Smooth muscle cell (in vitro differentiated cells): ENCODE results near the gene ITGA2. TPM values are rescaled to one million over a fixed set of nuclear protein-coding genes. Genes with fewer than 3 reads are reported as not detected.
A peak's percentile ranks its signal among the peaks of the same experiment; 100 is the strongest.

Experiments used
- DNase-seq: peaks from one replicate; lab custom pipeline; 2025; ENCODE audit not compliant: unreplicated experiment; lab: John Stamatoyannopoulos, UW
- H2AFZ ChIP-seq: fragments of 200-600 bp; sonication (generic); 2 replicates; pipeline ENCODE4 v1.6.0; 2016; ENCODE audit warnings: antibody characterized with exemption, low read depth, mild to moderate bottlenecking
- H3F3A ChIP-seq: fragments of 200-600 bp; sonication (generic); 2 replicates; pipeline ENCODE4 v1.6.0; 2017; ENCODE audit warnings: antibody characterized with exemption, low read depth
- H3K27ac ChIP-seq: fragments of 200-600 bp; sonication (generic); 2 replicates; pipeline ENCODE4 v1.5.1; 2016; ENCODE audit warnings: low read depth, mild to moderate bottlenecking
- H3K27me3 ChIP-seq: fragments of 200-600 bp; sonication (generic); 2 replicates; pipeline ENCODE4 v1.6.1; 2016; ENCODE audit warnings: low read depth, mild to moderate bottlenecking
- H3K36me3 ChIP-seq: fragments of 200-600 bp; sonication (generic); 2 replicates; pipeline ENCODE4 v1.5.1; 2016; ENCODE audit warnings: low read depth
- H3K4me1 ChIP-seq: fragments of 200-600 bp; sonication (generic); 2 replicates; pipeline ENCODE4 v1.5.1; 2016; ENCODE audit warnings: low read depth
- H3K4me2 ChIP-seq: fragments of 200-600 bp; sonication (generic); 2 replicates; pipeline ENCODE4 v1.6.0; 2016; ENCODE audit warnings: mild to moderate bottlenecking
- H3K4me3 ChIP-seq: fragments of 200-600 bp; sonication (generic); 2 replicates; pipeline ENCODE4 v1.5.1; 2016; ENCODE audit warnings: mild to moderate bottlenecking
- H3K79me2 ChIP-seq: fragments of 200-600 bp; sonication (generic); 2 replicates; pipeline ENCODE4 v1.6.0; 2016; ENCODE audit warnings: low read depth, mild to moderate bottlenecking
- H3K9ac ChIP-seq: fragments of 200-600 bp; sonication (generic); 2 replicates; pipeline ENCODE4 v1.6.0; 2016; ENCODE audit warnings: low read depth
- H3K9me3 ChIP-seq: fragments of 200-600 bp; sonication (generic); replicated peaks from 2 replicates; pipeline ENCODE4 v1.5.1; 2016; ENCODE audit warnings: low read depth
- H4K20me1 ChIP-seq: fragments of 200-600 bp; sonication (generic); 2 replicates; pipeline ENCODE4 v1.6.0; 2016; ENCODE audit warnings: low read depth
- WGBS: methylation state at CpG from one replicate; pipeline ENCODE4 v1.1.7; 2016; ENCODE audit warnings: low lambda C conversion rate; 5-methylcytosine and 5-hydroxymethylcytosine counted together
- polyA plus RNA-seq: library from polyadenylated mRNA; unstranded; fragments of >200 nt; fragmentation: Nextera tagmentation; extraction: Ambion mirVana; gene quantifications from 2 replicates; pipeline ENCODE4 v1.2.1, GENCODE V29; 2016
- total RNA-seq: library from RNA; depleted of rRNA; stranded (reverse); fragments of >200 nt; gene quantifications from 2 replicates; pipeline ENCODE4 v1.2.3, GENCODE V29; 2014
- TF ChIP-seq, protein P1 (sequence below): fragments of 200-600 bp; sonication (generic); IDR thresholded peaks from 2 replicates; pipeline ENCODE4 v1.5.1; 2017; ENCODE audit warnings: borderline replicate concordance, mild to moderate bottlenecking, antibody characterized with exemption; ENCODE audit not compliant: insufficient read depth, poor library complexity, severe bottlenecking

Gene ITGA2
- total and polyA plus RNA-seq, 2 experiments from 2014 or later, result 1.5 to 19.2 TPM

DNA sequence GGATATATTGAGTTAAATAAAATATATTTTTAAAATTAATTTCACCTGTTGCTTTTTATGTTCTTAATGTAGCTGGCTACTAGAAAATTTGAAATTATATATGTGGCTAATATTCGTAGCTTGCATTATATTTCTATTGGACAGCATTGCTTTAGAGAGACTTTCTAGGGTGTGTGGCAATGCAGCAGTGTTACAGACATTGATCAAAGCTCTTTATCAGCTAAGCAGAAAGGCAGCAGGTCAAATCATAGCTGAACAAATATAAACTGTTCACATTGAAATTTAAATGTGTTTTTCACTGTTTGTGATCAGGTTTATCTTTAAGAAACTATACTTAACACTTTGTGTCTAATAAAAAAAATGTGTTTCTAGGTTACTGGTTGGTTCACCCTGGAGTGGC is 52.6 kb downstream of the ITGA2 start:
- Histone ChIP-seq H3K4me3 (peak overlapping the region; percentile 23), H3K9ac (no peak overlapping the region), H3K27ac (no peak overlapping the region), H4K20me1 (no peaks in the 10 kb centered on the region), H3K36me3 (no peaks in the 10 kb centered on the region), H3K27me3 (no peaks in the 10 kb centered on the region), H2AFZ (no peak overlapping the region), H3K79me2 (no peaks in the 10 kb centered on the region), H3K4me2 (peak overlapping the region; percentile 76), H3K9me3 (no peaks in the 10 kb centered on the region), H3F3A (peaks cover 8% of the 10 kb centered on the region), H3K4me1 (peaks cover 8% of the 10 kb centered on the region)
- no peak for DNase-seq
- TF ChIP-seq, protein P1, sequence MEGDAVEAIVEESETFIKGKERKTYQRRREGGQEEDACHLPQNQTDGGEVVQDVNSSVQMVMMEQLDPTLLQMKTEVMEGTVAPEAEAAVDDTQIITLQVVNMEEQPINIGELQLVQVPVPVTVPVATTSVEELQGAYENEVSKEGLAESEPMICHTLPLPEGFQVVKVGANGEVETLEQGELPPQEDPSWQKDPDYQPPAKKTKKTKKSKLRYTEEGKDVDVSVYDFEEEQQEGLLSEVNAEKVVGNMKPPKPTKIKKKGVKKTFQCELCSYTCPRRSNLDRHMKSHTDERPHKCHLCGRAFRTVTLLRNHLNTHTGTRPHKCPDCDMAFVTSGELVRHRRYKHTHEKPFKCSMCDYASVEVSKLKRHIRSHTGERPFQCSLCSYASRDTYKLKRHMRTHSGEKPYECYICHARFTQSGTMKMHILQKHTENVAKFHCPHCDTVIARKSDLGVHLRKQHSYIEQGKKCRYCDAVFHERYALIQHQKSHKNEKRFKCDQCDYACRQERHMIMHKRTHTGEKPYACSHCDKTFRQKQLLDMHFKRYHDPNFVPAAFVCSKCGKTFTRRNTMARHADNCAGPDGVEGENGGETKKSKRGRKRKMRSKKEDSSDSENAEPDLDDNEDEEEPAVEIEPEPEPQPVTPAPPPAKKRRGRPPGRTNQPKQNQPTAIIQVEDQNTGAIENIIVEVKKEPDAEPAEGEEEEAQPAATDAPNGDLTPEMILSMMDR, result no peak
- WGBS, result 81% methylated on average over 1 of the region's 1 CpG

DNA sequence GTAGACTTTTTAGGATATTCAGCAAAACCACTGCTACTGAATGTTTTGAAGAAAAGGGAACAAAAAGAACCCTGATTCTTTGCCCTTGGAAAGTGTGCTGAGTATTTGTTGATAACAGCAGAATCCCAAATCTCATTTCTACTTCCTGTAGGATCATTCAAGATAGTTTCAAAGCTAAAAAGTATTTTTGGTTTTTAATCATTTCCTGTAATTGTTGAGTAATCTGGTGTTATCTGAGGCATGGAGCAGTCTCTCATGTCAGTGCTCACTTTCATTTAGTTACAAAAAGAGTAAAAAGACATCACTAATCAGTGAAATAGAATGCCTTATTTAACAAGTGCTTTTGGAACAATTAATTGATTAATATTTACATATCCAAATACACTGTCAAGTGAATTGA is 56.1 kb downstream of the ITGA2 start:
- Histone ChIP-seq H3K27me3 (no peaks in the 10 kb centered on the region), H3K4me2 (peak overlapping the region; percentile 54), H3K4me1 (no peaks in the 10 kb centered on the region), H3K4me3 (no peak overlapping the region), H3K36me3 (no peaks in the 10 kb centered on the region), H3K79me2 (no peaks in the 10 kb centered on the region), H3K9ac (no peak overlapping the region), H3K9me3 (no peaks in the 10 kb centered on the region), H3K27ac (peak overlapping the region; percentile 47), H4K20me1 (no peaks in the 10 kb centered on the region), H2AFZ (peak overlapping the region; percentile 53), H3F3A (no peaks in the 10 kb centered on the region)
- TF ChIP-seq, protein P1, result no peak
- no peak for DNase-seq

DNA sequence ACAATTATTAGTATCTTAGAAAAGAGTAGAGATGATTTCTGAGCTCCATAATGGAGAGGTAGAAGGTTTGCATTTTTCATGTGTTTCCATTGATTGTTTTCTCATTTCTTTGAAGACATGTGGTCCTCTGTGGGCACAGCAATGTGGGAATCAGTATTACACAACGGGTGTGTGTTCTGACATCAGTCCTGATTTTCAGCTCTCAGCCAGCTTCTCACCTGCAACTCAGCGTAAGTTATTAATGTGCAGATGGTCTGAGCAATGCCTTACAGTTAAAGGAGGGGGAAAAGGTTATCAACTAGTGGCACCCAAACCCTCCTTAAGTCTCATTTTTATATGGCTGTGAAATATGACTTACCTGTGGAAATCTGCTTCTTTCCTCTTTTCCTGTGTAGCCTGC is 59.1 kb downstream of the ITGA2 start:
- Histone ChIP-seq H3K9ac (no peak overlapping the region), H3K36me3 (no peaks in the 10 kb centered on the region), H4K20me1 (no peaks in the 10 kb centered on the region), H3K4me1 (peaks cover 3% of the 10 kb centered on the region), H3K79me2 (no peaks in the 10 kb centered on the region), H2AFZ (no peak overlapping the region), H3K27ac (no peak overlapping the region), H3K4me2 (no peak overlapping the region), H3K4me3 (no peak overlapping the region), H3K27me3 (no peaks in the 10 kb centered on the region), H3F3A (no peaks in the 10 kb centered on the region), H3K9me3 (no peaks in the 10 kb centered on the region)
- TF ChIP-seq, protein P1, result no peak
- no peak for DNase-seq
- WGBS, result 93% methylated on average over 2 of the region's 2 CpGs

DNA sequence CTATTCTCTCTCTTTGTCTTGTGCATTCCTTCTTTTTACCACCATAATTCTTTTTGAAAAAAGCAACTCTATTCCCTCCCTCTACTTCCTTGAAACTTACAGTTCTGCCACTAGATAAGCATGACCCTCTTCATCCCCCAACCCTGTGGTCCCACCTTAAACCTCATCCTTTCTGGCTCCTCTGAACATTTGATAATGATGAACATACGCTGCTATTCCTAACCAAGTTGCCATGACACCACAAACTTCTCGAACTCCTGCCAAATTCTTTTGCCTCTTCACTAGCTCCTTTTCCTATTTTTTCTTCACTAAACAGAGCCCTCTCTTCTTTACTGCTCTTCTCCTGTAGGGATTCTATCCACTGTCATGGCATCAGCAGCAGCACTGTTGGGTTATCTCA is 63.3 kb downstream of the ITGA2 start:
- Histone ChIP-seq H2AFZ (no peak overlapping the region), H3K27ac (no peak overlapping the region), H3K79me2 (no peaks in the 10 kb centered on the region), H3K4me1 (peaks cover 5% of the 10 kb centered on the region), H3K9ac (no peak overlapping the region), H3K27me3 (no peaks in the 10 kb centered on the region), H3K4me3 (no peak overlapping the region), H3F3A (no peaks in the 10 kb centered on the region), H3K9me3 (no peaks in the 10 kb centered on the region), H4K20me1 (no peaks in the 10 kb centered on the region), H3K4me2 (no peak overlapping the region), H3K36me3 (no peaks in the 10 kb centered on the region)
- DNase-seq, result no peak
- TF ChIP-seq, protein P1, result no peak
- 93% methylated on average over 2 of the region's 2 CpGs for WGBS
